Esophagus squamous epithelium (tissue), 5 donors: Measurements from ENCODE around the gene GALNT13. TPM values are rescaled to one million over a fixed set of nuclear protein-coding genes. Genes with fewer than 3 reads are reported as not detected.
A peak's percentile ranks its signal among the peaks of the same experiment; 100 is the strongest.

Source experiments
- DNase-seq: peaks from one replicate; lab custom pipeline; 2025; lab: John Stamatoyannopoulos, UW
- H3K27ac ChIP-seq, 4 donors: fragments of 200-600 bp; sonication (generic); one replicate each; pipeline ENCODE4 v1.5.1; 2016 to 2019; ENCODE audit warnings: mild to moderate bottlenecking in 1 of 4
- H3K27me3 ChIP-seq, 4 donors: fragments of 200-600 bp; sonication (generic); 1 replicate in 3 of 4; 2 replicates in 1 of 4; pipeline versions ENCODE4 v1.5.1 to v1.6.0; 2017 to 2021; ENCODE audit warnings: antibody characterized with exemption in 1 of 4
- H3K36me3 ChIP-seq, 3 donors: fragments of 200-600 bp; sonication (generic); one replicate each; pipeline ENCODE4 v1.5.1; 2016 to 2019
- H3K4me1 ChIP-seq, 3 donors: fragments of 200-600 bp; sonication (generic); one replicate each; pipeline ENCODE4 v1.5.1; 2017 to 2019
- H3K4me3 ChIP-seq, 4 donors: fragments of 200-600 bp; sonication (generic); 1 replicate in 3 of 4; 2 replicates in 1 of 4; pipeline ENCODE4 v1.5.1; 2016 to 2019; ENCODE audit warnings: mild to moderate bottlenecking in 2 of 4, moderate library complexity in 1 of 4
- H3K9me3 ChIP-seq, 3 donors: fragments of 200-600 bp; sonication (generic); one replicate each; pipeline ENCODE4 v1.5.1; 2016 to 2019
- CTCF ChIP-seq, 6 experiments: fragments of 450-650 bp in 4 of 6; fragments of 200-600 bp in 2 of 6; sonication (generic) in 2 of 6; IDR thresholded peaks; one replicate each; pipeline ENCODE4 v1.5.1; 2016 to 2019; ENCODE audit warnings: antibody characterized with exemption in 6 of 6, mild to moderate bottlenecking in 4 of 6, moderate library complexity in 4 of 6
- POLR2A ChIP-seq, 4 donors: fragments of 450-650 bp; IDR thresholded peaks; one replicate each; pipeline ENCODE4 v1.6.1; 2017; ENCODE audit warnings: antibody characterized with exemption in 4 of 4, mild to moderate bottlenecking in 4 of 4, moderate library complexity in 3 of 4
- WGBS, 2 donors: methylation state at CpG; one replicate each; pipeline ENCODE4 v1.1.5; 2018; 5-methylcytosine and 5-hydroxymethylcytosine counted together
- intact Hi-C: fragments of 100-400 bp; cut with DNase I; formaldehyde crosslinking; loops from one replicate; pipeline ENCODE4 v1.15.0; 2022
- total RNA-seq, 4 donors: library from RNA; depleted of rRNA; stranded (reverse); fragments of >200 nt; gene quantifications; one replicate each; pipeline ENCODE4 v1.1.0, GENCODE V29; 2016
- donor health status: DM: yes; HTN: yes; CAD: no.

GALNT13 gene
- total RNA-seq, 4 donors from 2014 or later, result 0.04 to 0.38 (median 0.17) TPM

- Histone ChIP-seq H3K9me3 (no peaks in the 10 kb centered on the region), H3K36me3 (no peaks in the 10 kb centered on the region), H3K27ac (no peak overlapping the region), H3K4me3 (peak overlapping the region in 1 of 4 donors; percentile 52), H3K4me1 (peaks cover 0 to 18% (median 0%) of the 10 kb centered on the region in 3 donors), H3K27me3 (peaks cover 0 to 51% (median 6%) of the 10 kb centered on the region in 4 donors)
- TF ChIP-seq POLR2A (IDR thresholded peaks at IDR 0.05) (no peak), CTCF (IDR thresholded peaks at IDR 0.05) (no peak)
- no peak for DNase-seq
- WGBS, 2 donors, result 10 to 11% methylated on average over 16 to 25 of the region's 36 CpGs
- intact Hi-C loops, result no loop called here
Measured at GRCh38 chr2:153873052-153874048, 1.6 kb downstream of the GALNT13 start.

GRCh38 chr2:153875801-153876466, 4.2 kb downstream of the GALNT13 start:
- no peak overlapping the region for H3K4me3 ChIP-seq
- peaks cover 0 to 37% (median 6%) of the 10 kb centered on the region in 4 donors for H3K27me3 ChIP-seq
- 64 to 67% methylated on average over 2 of the region's 2 CpGs for WGBS, 2 donors
- no peak for TF ChIP-seq POLR2A (IDR thresholded peaks at IDR 0.05)
- TF ChIP-seq CTCF (IDR thresholded peaks at IDR 0.05), result no peak
- intact Hi-C loops, result no loop called here
- peaks cover 0 to 18% (median 0%) of the 10 kb centered on the region in 3 donors for H3K4me1 ChIP-seq
- H3K27ac ChIP-seq, result no peak overlapping the region
- DNase-seq, result no peak
- H3K9me3 ChIP-seq, result no peaks in the 10 kb centered on the region
- no peaks in the 10 kb centered on the region for H3K36me3 ChIP-seq

GRCh38 chr2:153880926-153881325, 9.2 kb downstream of the GALNT13 start:
- no peaks in the 10 kb centered on the region for H3K36me3 ChIP-seq
- no peak overlapping the region for H3K27ac ChIP-seq
- H3K4me1 ChIP-seq, result no peaks in the 10 kb centered on the region
- no peaks in the 10 kb centered on the region for H3K27me3 ChIP-seq
- H3K9me3 ChIP-seq, result no peaks in the 10 kb centered on the region
- intact Hi-C loops, result no loop called here
- no peak overlapping the region for H3K4me3 ChIP-seq
- 59 to 63% methylated on average over 2 of the region's 2 CpGs for WGBS, 2 donors
- DNase-seq, result no peak
- no peak for TF ChIP-seq POLR2A (IDR thresholded peaks at IDR 0.05)
- no peak for TF ChIP-seq CTCF (IDR thresholded peaks at IDR 0.05)

GRCh38 chr2:153886833-153887232, 15.1 kb downstream of the GALNT13 start:
- intact Hi-C loops, result no loop called here
- H3K4me3 ChIP-seq, result no peak overlapping the region
- H3K27ac ChIP-seq, result no peak overlapping the region
- no peaks in the 10 kb centered on the region for H3K27me3 ChIP-seq
- no peaks in the 10 kb centered on the region for H3K9me3 ChIP-seq
- no peaks in the 10 kb centered on the region for H3K36me3 ChIP-seq
- no peak for DNase-seq
- no peak for TF ChIP-seq CTCF (IDR thresholded peaks at IDR 0.05)
- no peak for TF ChIP-seq POLR2A (IDR thresholded peaks at IDR 0.05)
- H3K4me1 ChIP-seq, result no peaks in the 10 kb centered on the region

- DNase-seq, result no peak
- TF ChIP-seq CTCF (IDR thresholded peaks at IDR 0.05), result no peak
- no peak for TF ChIP-seq POLR2A (IDR thresholded peaks at IDR 0.05)
- Histone ChIP-seq H3K9me3 (no peaks in the 10 kb centered on the region), H3K27me3 (no peaks in the 10 kb centered on the region), H3K4me1 (no peaks in the 10 kb centered on the region), H3K36me3 (no peaks in the 10 kb centered on the region), H3K27ac (no peak overlapping the region), H3K4me3 (no peak overlapping the region)
- WGBS, 2 donors, result 0 to 9% methylated on average over 1 of the region's 1 CpG
- intact Hi-C loops, result no loop called here
Measured at GRCh38 chr2:153890576-153890975, 18.9 kb downstream of the GALNT13 start.
